ENCODE data around the gene CD80. TPM values are rescaled to one million over a fixed set of nuclear protein-coding genes. Genes with fewer than 3 reads are reported as not detected.

Gene CD80
- polyA plus RNA-seq, 1 donor (not counting 4 experiments of a cell fraction or from before 2014, with no cell fraction given): not detected

DNA sequence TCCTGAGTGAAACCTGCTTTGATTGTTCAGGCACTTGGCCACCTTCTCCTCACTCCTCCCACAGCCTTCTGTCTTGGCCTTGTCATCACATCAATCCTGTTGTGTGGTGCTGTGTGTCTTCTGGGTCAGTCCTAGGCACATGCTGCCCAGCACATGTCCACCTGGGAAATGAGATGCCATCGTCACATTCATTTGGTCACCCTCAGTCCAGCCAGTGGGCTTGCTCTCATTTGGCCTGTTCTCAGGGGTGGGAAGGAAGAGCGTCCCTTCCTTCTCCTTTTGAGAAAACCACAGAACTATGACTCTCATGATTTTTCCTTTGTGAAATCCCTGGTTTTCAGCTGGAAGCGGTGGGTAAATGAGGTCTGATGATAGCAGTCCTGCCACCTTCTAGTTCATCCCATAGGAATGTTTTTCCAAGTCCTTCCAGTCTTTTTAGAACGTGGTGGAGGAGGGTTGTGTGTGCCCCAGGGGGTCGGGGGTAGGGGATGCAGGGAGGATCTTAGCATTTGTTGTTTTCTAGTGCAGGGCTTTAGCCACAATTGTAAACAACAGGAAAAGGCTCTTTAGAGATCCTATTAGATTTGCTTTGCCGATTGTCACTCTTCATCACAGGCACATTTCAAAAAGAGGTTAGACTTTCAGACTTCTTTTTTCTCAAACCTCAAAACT is 29.8 kb upstream of the CD80 start:
- FAIRE-seq: no peak
- H3K36me3 ChIP-seq (ENCODE audit: control insufficient read depth in 2 of 2, extremely low read depth in 1 of 2, insufficient read depth in 2 of 2, low read length in 2 of 2): no peaks in the 10 kb centered on the region

DNA sequence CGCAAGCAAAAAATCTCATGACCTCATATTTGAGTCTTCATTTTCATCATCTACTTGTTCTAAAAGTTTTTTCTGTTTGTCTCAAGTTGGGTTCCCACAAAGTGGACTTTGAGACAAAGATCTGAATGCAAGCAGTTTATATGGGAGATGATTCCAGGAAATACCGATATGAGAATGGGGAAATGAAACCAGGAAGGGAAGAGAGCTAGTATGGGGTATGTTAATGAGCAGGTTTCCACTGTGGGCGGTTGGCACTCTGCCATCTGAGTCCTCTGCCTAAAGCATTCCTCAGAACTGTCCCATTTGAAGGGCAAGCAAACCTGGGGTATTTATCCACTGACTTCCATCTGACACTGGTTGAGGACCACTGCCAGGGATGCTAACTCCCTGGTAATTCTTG is 28.7 kb upstream of the CD80 start:
- Histone ChIP-seq H3K27ac (ENCODE audit: control insufficient read depth, insufficient read depth, low read length) (no peak overlapping the region), H2AFZ (ENCODE audit: control insufficient read depth, low read length) (no peak overlapping the region), H3K27me3 (ENCODE audit: control insufficient read depth, extremely low read depth, insufficient read depth, low read length) (peaks cover 18% of the 10 kb centered on the region), H3K4me1 (ENCODE audit: control insufficient read depth, extremely low read depth, insufficient read depth, low read length) (no peaks in the 10 kb centered on the region), H3K79me2 (ENCODE audit: control insufficient read depth, insufficient read depth, low read length) (no peaks in the 10 kb centered on the region), H3K4me2 (ENCODE audit: control insufficient read depth, extremely low read depth, insufficient read depth, low read depth, low read length) (no peak overlapping the region), H4K20me1 (ENCODE audit: control insufficient read depth, extremely low read depth, insufficient read depth, low read length) (no peaks in the 10 kb centered on the region), H3K4me3 (ENCODE audit: control insufficient read depth in 2 of 3, extremely low read depth in 1 of 3, insufficient read depth in 2 of 3, low read depth in 1 of 3, low read length in 3 of 3) (no peak overlapping the region), H3K9me1 (ENCODE audit: control insufficient read depth, extremely low read depth, insufficient read depth, low read length) (no peaks in the 10 kb centered on the region), H3K9me3 (ENCODE audit: control insufficient read depth, low read depth, low read length) (no peaks in the 10 kb centered on the region), H3K9ac (ENCODE audit: control insufficient read depth, extremely low read depth, insufficient read depth, low read length) (no peak overlapping the region), H3K36me3 (ENCODE audit: control insufficient read depth in 2 of 2, extremely low read depth in 1 of 2, insufficient read depth in 2 of 2, low read length in 2 of 2) (no peaks in the 10 kb centered on the region)
- DNase-seq (ENCODE audit: low read depth, low spot score): no peak
- FAIRE-seq: no peak
- dilution Hi-C loops (cut with MboI; ENCODE audit: extremely low pct_ligation_motif_present, low sequenced_read_pairs): no loop called here
- no peak for TF ChIP-seq EZH2 (IDR thresholded peaks at IDR 0.05; ENCODE audit: low read length)
- TF ChIP-seq, protein P1, sequence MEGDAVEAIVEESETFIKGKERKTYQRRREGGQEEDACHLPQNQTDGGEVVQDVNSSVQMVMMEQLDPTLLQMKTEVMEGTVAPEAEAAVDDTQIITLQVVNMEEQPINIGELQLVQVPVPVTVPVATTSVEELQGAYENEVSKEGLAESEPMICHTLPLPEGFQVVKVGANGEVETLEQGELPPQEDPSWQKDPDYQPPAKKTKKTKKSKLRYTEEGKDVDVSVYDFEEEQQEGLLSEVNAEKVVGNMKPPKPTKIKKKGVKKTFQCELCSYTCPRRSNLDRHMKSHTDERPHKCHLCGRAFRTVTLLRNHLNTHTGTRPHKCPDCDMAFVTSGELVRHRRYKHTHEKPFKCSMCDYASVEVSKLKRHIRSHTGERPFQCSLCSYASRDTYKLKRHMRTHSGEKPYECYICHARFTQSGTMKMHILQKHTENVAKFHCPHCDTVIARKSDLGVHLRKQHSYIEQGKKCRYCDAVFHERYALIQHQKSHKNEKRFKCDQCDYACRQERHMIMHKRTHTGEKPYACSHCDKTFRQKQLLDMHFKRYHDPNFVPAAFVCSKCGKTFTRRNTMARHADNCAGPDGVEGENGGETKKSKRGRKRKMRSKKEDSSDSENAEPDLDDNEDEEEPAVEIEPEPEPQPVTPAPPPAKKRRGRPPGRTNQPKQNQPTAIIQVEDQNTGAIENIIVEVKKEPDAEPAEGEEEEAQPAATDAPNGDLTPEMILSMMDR (optimal IDR thresholded peaks at IDR 0.05 in 1 of 3, IDR thresholded peaks at IDR 0.05 in 1 of 3, conservative IDR thresholded peaks at IDR 0.05 in 1 of 3; ENCODE audit: extremely low read depth in 1 of 3, insufficient read depth in 2 of 3, low read length in 3 of 3): no peak

More for the DNA sequence above, 29.8 kb upstream of the CD80 start:
- Histone ChIP-seq H3K9me1 (ENCODE audit: control insufficient read depth, extremely low read depth, insufficient read depth, low read length) (no peaks in the 10 kb centered on the region), H3K79me2 (ENCODE audit: control insufficient read depth, insufficient read depth, low read length) (no peaks in the 10 kb centered on the region), H3K9me3 (ENCODE audit: control insufficient read depth, low read depth, low read length) (no peaks in the 10 kb centered on the region), H3K4me3 (ENCODE audit: control insufficient read depth in 2 of 3, extremely low read depth in 1 of 3, insufficient read depth in 2 of 3, low read depth in 1 of 3, low read length in 3 of 3) (no peak overlapping the region), H3K9ac (ENCODE audit: control insufficient read depth, extremely low read depth, insufficient read depth, low read length) (no peak overlapping the region), H3K4me2 (ENCODE audit: control insufficient read depth, extremely low read depth, insufficient read depth, low read depth, low read length) (no peak overlapping the region), H4K20me1 (ENCODE audit: control insufficient read depth, extremely low read depth, insufficient read depth, low read length) (no peaks in the 10 kb centered on the region), H2AFZ (ENCODE audit: control insufficient read depth, low read length) (no peak overlapping the region), H3K27ac (ENCODE audit: control insufficient read depth, insufficient read depth, low read length) (no peak overlapping the region), H3K4me1 (ENCODE audit: control insufficient read depth, extremely low read depth, insufficient read depth, low read length) (no peaks in the 10 kb centered on the region), H3K27me3 (ENCODE audit: control insufficient read depth, extremely low read depth, insufficient read depth, low read length) (peaks cover 24% of the 10 kb centered on the region)
- TF ChIP-seq, protein P1 (optimal IDR thresholded peaks at IDR 0.05 in 1 of 3, IDR thresholded peaks at IDR 0.05 in 1 of 3, conservative IDR thresholded peaks at IDR 0.05 in 1 of 3; ENCODE audit: extremely low read depth in 1 of 3, insufficient read depth in 2 of 3, low read length in 3 of 3): no peak
- no peak for TF ChIP-seq EZH2 (IDR thresholded peaks at IDR 0.05; ENCODE audit: low read length)
- no peak for DNase-seq (ENCODE audit: low read depth, low spot score)
- dilution Hi-C loops (cut with MboI; ENCODE audit: extremely low pct_ligation_motif_present, low sequenced_read_pairs): no loop called here
